Neural progenitor cell (in vitro differentiated cells): ENCODE measurements around the gene DCP2.

ENCODE experiments used
- EZH2phosphoT487 ChIP-seq: fragments of 200-600 bp; sonication (generic); IDR thresholded peaks from 2 replicates; pipeline ENCODE4 v1.6.1; 2017; ENCODE audit warnings: antibody characterized with exemption
- TF ChIP-seq, protein P1 (sequence below): fragments of 200-600 bp; sonication (generic); IDR thresholded peaks from 2 replicates; pipeline ENCODE4 v1.5.1; 2017; ENCODE audit warnings: antibody characterized with exemption, mild to moderate bottlenecking

DNA sequence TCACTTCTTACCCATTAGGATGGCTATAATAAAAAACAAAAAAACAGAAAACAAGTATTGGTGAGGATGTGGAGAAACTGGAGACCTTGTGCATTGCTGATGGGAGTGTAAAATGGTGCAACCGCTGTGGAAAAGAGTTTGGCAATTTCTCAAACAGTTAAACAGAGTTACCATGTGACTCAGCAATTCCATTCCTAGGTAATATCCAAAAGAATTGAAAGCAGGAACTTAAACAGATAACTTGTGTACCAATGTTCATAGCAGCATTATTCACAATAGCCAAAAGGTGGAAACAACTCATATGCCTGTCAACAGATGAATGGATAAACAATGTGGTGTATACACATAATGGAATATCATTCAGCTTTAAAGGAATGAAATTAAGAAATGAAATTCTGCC is 28.9 kb downstream of the DCP2 start:
- TF ChIP-seq, protein P1, sequence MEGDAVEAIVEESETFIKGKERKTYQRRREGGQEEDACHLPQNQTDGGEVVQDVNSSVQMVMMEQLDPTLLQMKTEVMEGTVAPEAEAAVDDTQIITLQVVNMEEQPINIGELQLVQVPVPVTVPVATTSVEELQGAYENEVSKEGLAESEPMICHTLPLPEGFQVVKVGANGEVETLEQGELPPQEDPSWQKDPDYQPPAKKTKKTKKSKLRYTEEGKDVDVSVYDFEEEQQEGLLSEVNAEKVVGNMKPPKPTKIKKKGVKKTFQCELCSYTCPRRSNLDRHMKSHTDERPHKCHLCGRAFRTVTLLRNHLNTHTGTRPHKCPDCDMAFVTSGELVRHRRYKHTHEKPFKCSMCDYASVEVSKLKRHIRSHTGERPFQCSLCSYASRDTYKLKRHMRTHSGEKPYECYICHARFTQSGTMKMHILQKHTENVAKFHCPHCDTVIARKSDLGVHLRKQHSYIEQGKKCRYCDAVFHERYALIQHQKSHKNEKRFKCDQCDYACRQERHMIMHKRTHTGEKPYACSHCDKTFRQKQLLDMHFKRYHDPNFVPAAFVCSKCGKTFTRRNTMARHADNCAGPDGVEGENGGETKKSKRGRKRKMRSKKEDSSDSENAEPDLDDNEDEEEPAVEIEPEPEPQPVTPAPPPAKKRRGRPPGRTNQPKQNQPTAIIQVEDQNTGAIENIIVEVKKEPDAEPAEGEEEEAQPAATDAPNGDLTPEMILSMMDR: no peak
- TF ChIP-seq EZH2phosphoT487: no peak
